ENCODE measurements around the gene FAAH. TPM values are rescaled to one million over a fixed set of nuclear protein-coding genes. Genes with fewer than 3 reads are reported as not detected.

The FAAH gene
- total RNA-seq, 1 donor from 2014 or later: 17.4 TPM

- TF ChIP-seq CTCF (conservative IDR thresholded peaks at IDR 0.05): no peak
- no peak overlapping the region for H3K4me3 Mint-ChIP-seq
- DNase-seq (ENCODE audit: low read depth, low spot score): no peak
- H3K27me3 Mint-ChIP-seq (ENCODE audit: low read depth): peaks cover 1% of the 10 kb centered on the region
- H3K27ac Mint-ChIP-seq (ENCODE audit: unreplicated experiment): peak overlapping the region; percentile 69
- peaks cover 3% of the 10 kb centered on the region for H3K9me3 Mint-ChIP-seq
- H3K36me3 Mint-ChIP-seq (ENCODE audit: low read depth): no peaks in the 10 kb centered on the region
- H3K4me1 Mint-ChIP-seq: peaks cover 6% of the 10 kb centered on the region
Observed at GRCh38 chr1:46431695-46432094, 37.6 kb downstream of the FAAH start.

GRCh38 chr1:46432781-46433327 is 38.7 kb downstream of the FAAH start:
- TF ChIP-seq CTCF (conservative IDR thresholded peaks at IDR 0.05): no peak
- no peak overlapping the region for H3K4me3 Mint-ChIP-seq
- no peak for DNase-seq (ENCODE audit: low read depth, low spot score)
- H3K4me1 Mint-ChIP-seq: peaks cover 6% of the 10 kb centered on the region
- H3K27me3 Mint-ChIP-seq (ENCODE audit: low read depth): peaks cover 8% of the 10 kb centered on the region
- peak overlapping the region; percentile 39 for H3K27ac Mint-ChIP-seq (ENCODE audit: unreplicated experiment)
- H3K36me3 Mint-ChIP-seq (ENCODE audit: low read depth): no peaks in the 10 kb centered on the region
- H3K9me3 Mint-ChIP-seq: peaks cover 3% of the 10 kb centered on the region

- H3K4me1 Mint-ChIP-seq: peaks cover 6% of the 10 kb centered on the region
- H3K27me3 Mint-ChIP-seq (ENCODE audit: low read depth): peaks cover 9% of the 10 kb centered on the region
- H3K9me3 Mint-ChIP-seq: peaks cover 3% of the 10 kb centered on the region
- no peak for TF ChIP-seq CTCF (conservative IDR thresholded peaks at IDR 0.05)
- H3K36me3 Mint-ChIP-seq (ENCODE audit: low read depth): no peaks in the 10 kb centered on the region
- DNase-seq (ENCODE audit: low read depth, low spot score): no peak
- H3K27ac Mint-ChIP-seq (ENCODE audit: unreplicated experiment): no peak overlapping the region
- no peak overlapping the region for H3K4me3 Mint-ChIP-seq
Observed at GRCh38 chr1:46434358-46434757, 40.2 kb downstream of the FAAH start.

GRCh38 chr1:46436844-46437243 is 42.7 kb downstream of the FAAH start:
- H3K27me3 Mint-ChIP-seq (ENCODE audit: low read depth): peaks cover 11% of the 10 kb centered on the region
- no peak for DNase-seq (ENCODE audit: low read depth, low spot score)
- H3K4me1 Mint-ChIP-seq: peaks cover 6% of the 10 kb centered on the region
- H3K9me3 Mint-ChIP-seq: peaks cover 3% of the 10 kb centered on the region
- no peak overlapping the region for H3K4me3 Mint-ChIP-seq
- TF ChIP-seq CTCF (conservative IDR thresholded peaks at IDR 0.05): no peak
- no peaks in the 10 kb centered on the region for H3K36me3 Mint-ChIP-seq (ENCODE audit: low read depth)
- no peak overlapping the region for H3K27ac Mint-ChIP-seq (ENCODE audit: unreplicated experiment)

GRCh38 chr1:46437723-46438122 is 43.6 kb downstream of the FAAH start:
- H3K36me3 Mint-ChIP-seq (ENCODE audit: low read depth): no peaks in the 10 kb centered on the region
- peaks cover 12% of the 10 kb centered on the region for H3K4me1 Mint-ChIP-seq
- no peak overlapping the region for H3K27ac Mint-ChIP-seq (ENCODE audit: unreplicated experiment)
- DNase-seq (ENCODE audit: low read depth, low spot score): no peak
- peaks cover 19% of the 10 kb centered on the region for H3K27me3 Mint-ChIP-seq (ENCODE audit: low read depth)
- TF ChIP-seq CTCF (conservative IDR thresholded peaks at IDR 0.05): no peak
- H3K4me3 Mint-ChIP-seq: no peak overlapping the region
- H3K9me3 Mint-ChIP-seq: peaks cover 3% of the 10 kb centered on the region
